ENCODE data around the gene KLHL40. TPM values are rescaled to one million over a fixed set of nuclear protein-coding genes. Genes with fewer than 3 reads are reported as not detected.

KLHL40 gene
- total RNA-seq, 1 experiment from 2014 or later = not detected

DNA sequence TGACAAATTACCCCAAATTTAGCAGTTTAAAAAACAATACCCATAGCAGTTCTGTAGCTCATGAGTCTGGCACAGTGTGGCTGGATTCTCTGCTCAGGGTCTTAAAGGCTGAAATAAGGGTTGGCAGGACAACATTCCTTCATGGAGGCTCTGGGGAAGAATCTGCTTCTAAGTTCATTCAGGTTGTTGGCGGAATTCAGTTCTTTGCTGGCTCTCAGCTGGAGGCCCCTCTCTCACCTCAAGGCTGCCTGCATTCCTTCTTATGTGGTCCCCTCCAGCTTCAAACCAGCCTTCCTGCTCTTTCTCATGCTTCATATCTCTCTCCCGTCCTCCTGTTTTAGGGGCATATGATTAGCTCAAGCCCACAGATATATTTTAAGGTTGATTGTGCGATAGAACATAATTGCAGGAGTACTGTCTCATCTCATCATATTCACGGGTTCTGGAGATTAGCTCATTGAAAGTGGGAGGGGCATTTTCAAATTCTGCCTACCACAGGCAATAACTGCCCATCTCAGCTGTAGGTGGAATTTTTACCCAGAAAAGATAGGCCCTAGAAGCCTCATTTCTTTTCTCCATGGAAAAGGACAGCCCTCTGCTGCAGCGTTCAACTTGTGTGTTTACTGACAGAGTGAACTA lies 37.4 kb upstream of the KLHL40 start:
- ChIA-PET POLR2A (no interaction called here), CTCF (no interaction called here)
- Histone ChIP-seq H3K9me3 (ENCODE audit: control insufficient read depth, insufficient read depth, low read depth, low read length) (no peaks in the 10 kb centered on the region), H3K27me3 (ENCODE audit: control insufficient read depth, insufficient read depth, low read length) (no peaks in the 10 kb centered on the region), H3K27ac (ENCODE audit: low read length) (no peak overlapping the region), H3K4me3 (ENCODE audit: low read depth in 2 of 2, low read length in 2 of 2) (no peak overlapping the region), H3K36me3 (ENCODE audit: control insufficient read depth, insufficient read depth, low read length) (peaks cover 9% of the 10 kb centered on the region), H3K4me1 (ENCODE audit: control insufficient read depth, insufficient read depth, low read length) (peaks cover 11% of the 10 kb centered on the region)
- DNase-seq (ENCODE audit: low read depth, low spot score) = no peak
- in situ Hi-C loops (cut with HindIII; ENCODE audit: low pct_unique_long_range_greater_than_20kb, low sequenced_read_pairs) (no loop called here), intact Hi-C loops (cut with micrococcal nuclease; ENCODE audit: unreplicated experiment) (no loop called here)
- no peak for ATAC-seq
- TF ChIP-seq POLR2AphosphoS5 (IDR thresholded peaks at IDR 0.05; ENCODE audit: low read depth, low read length) (no peak), SIN3A (IDR thresholded peaks at IDR 0.05; ENCODE audit: borderline replicate concordance, insufficient read depth, low read depth, low read length) (no peak), TCF7L2 (IDR thresholded peaks at IDR 0.05; ENCODE audit: low read depth, low read length) (no peak)
- TF ChIP-seq, protein P1, sequence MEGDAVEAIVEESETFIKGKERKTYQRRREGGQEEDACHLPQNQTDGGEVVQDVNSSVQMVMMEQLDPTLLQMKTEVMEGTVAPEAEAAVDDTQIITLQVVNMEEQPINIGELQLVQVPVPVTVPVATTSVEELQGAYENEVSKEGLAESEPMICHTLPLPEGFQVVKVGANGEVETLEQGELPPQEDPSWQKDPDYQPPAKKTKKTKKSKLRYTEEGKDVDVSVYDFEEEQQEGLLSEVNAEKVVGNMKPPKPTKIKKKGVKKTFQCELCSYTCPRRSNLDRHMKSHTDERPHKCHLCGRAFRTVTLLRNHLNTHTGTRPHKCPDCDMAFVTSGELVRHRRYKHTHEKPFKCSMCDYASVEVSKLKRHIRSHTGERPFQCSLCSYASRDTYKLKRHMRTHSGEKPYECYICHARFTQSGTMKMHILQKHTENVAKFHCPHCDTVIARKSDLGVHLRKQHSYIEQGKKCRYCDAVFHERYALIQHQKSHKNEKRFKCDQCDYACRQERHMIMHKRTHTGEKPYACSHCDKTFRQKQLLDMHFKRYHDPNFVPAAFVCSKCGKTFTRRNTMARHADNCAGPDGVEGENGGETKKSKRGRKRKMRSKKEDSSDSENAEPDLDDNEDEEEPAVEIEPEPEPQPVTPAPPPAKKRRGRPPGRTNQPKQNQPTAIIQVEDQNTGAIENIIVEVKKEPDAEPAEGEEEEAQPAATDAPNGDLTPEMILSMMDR (IDR thresholded peaks at IDR 0.05) = no peak
- TF ChIP-seq, protein P2, sequence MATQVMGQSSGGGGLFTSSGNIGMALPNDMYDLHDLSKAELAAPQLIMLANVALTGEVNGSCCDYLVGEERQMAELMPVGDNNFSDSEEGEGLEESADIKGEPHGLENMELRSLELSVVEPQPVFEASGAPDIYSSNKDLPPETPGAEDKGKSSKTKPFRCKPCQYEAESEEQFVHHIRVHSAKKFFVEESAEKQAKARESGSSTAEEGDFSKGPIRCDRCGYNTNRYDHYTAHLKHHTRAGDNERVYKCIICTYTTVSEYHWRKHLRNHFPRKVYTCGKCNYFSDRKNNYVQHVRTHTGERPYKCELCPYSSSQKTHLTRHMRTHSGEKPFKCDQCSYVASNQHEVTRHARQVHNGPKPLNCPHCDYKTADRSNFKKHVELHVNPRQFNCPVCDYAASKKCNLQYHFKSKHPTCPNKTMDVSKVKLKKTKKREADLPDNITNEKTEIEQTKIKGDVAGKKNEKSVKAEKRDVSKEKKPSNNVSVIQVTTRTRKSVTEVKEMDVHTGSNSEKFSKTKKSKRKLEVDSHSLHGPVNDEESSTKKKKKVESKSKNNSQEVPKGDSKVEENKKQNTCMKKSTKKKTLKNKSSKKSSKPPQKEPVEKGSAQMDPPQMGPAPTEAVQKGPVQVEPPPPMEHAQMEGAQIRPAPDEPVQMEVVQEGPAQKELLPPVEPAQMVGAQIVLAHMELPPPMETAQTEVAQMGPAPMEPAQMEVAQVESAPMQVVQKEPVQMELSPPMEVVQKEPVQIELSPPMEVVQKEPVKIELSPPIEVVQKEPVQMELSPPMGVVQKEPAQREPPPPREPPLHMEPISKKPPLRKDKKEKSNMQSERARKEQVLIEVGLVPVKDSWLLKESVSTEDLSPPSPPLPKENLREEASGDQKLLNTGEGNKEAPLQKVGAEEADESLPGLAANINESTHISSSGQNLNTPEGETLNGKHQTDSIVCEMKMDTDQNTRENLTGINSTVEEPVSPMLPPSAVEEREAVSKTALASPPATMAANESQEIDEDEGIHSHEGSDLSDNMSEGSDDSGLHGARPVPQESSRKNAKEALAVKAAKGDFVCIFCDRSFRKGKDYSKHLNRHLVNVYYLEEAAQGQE (IDR thresholded peaks at IDR 0.05; ENCODE audit: insufficient read depth in 1 of 2, low read depth in 2 of 2, low read length in 1 of 2) = no peak
- BruUV-seq (replicated peaks) = TSS peak; percentile 73

DNA sequence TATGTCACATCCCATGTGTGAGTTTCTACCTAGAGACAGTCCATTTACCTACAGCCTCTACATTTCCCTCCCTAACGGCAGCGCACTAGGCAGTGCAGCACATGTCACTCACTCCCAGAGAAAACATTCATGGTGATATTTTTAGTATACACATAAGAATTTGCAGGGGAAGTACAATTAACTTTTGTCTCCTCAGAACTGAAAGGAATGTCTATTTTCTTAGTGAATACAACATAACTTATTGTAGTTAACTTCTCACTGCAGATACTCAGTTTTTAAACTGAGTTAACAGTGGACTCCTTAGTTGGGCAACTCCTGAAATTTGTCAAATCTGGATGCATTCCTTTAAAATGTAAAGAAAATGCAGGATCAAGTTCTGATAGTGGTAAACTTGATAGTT lies 36.3 kb upstream of the KLHL40 start:
- POLR2A ChIA-PET = interaction anchor here (0.6 kb wide), 1 partner anchor 123 kb away, joined by 10 read pairs; no protein-coding TSS in a partner anchor
- TF ChIP-seq, protein P2 (IDR thresholded peaks at IDR 0.05; ENCODE audit: insufficient read depth in 1 of 2, low read depth in 2 of 2, low read length in 1 of 2) = no peak
- TF ChIP-seq, protein P1 (IDR thresholded peaks at IDR 0.05) = no peak
- TF ChIP-seq TCF7L2 (IDR thresholded peaks at IDR 0.05; ENCODE audit: low read depth, low read length) (no peak), POLR2AphosphoS5 (IDR thresholded peaks at IDR 0.05; ENCODE audit: low read depth, low read length) (no peak), SIN3A (IDR thresholded peaks at IDR 0.05; ENCODE audit: borderline replicate concordance, insufficient read depth, low read depth, low read length) (no peak)
- no peak overlapping the region for H3K4me3 ChIP-seq (ENCODE audit: low read depth in 2 of 2, low read length in 2 of 2)
- DNase-seq (ENCODE audit: low read depth, low spot score) = no peak
- H3K36me3 ChIP-seq (ENCODE audit: control insufficient read depth, insufficient read depth, low read length) = peaks cover 9% of the 10 kb centered on the region
- no peak for ATAC-seq
- peaks cover 16% of the 10 kb centered on the region for H3K4me1 ChIP-seq (ENCODE audit: control insufficient read depth, insufficient read depth, low read length)
- in situ Hi-C loops (cut with HindIII; ENCODE audit: low pct_unique_long_range_greater_than_20kb, low sequenced_read_pairs) = no loop called here
- H3K9me3 ChIP-seq (ENCODE audit: control insufficient read depth, insufficient read depth, low read depth, low read length) = no peaks in the 10 kb centered on the region
- BruUV-seq (replicated peaks) = no TSS peak
- no peaks in the 10 kb centered on the region for H3K27me3 ChIP-seq (ENCODE audit: control insufficient read depth, insufficient read depth, low read length)
- no peak overlapping the region for H3K27ac ChIP-seq (ENCODE audit: low read length)
- CTCF ChIA-PET = no interaction called here
- intact Hi-C loops (cut with micrococcal nuclease; ENCODE audit: unreplicated experiment) = no loop called here

Measured in Panc1 (cell line).